WTC11 (cell line): ENCODE data around the gene PPP1R15B. TPM values are rescaled to one million over a fixed set of nuclear protein-coding genes. Genes with fewer than 3 reads are reported as not detected.

ENCODE experiments used
- ATAC-seq: fragments of 200-7000 bp; cut with Tn5 transposase; 2 replicates; pipeline ENCODE4 v1.10.0; 2021; ENCODE audit warnings: mild to moderate bottlenecking, moderate library complexity
- CTCF ChIA-PET: fragments of 300-600 bp; sonication (Branson Sonifier 250); formaldehyde crosslinking; loops from one replicate; lab custom pipeline; 2021; ENCODE audit warnings: antibody characterized with exemption; lab: Charles Lee
- POLR2A ChIA-PET: fragments of 350-600 bp; sonication (Branson Sonifier 250); formaldehyde crosslinking; loops from one replicate; lab custom pipeline; 2021; ENCODE audit warnings: antibody characterized with exemption; lab: Charles Lee
- DNase-seq: peaks from one replicate; pipeline ENCODE4 v3.0.0; 2021; ENCODE audit warnings: low spot score
- H3K27ac Mint-ChIP-seq: 2 replicates; pipeline ENCODE4 v1.8.0; 2021; ENCODE audit warnings: mixed read lengths
- H3K27me3 Mint-ChIP-seq: 2 replicates; pipeline ENCODE4 v1.8.0; 2021; ENCODE audit warnings: low read depth, mild to moderate bottlenecking, moderate library complexity, mixed read lengths
- H3K36me3 Mint-ChIP-seq: 2 replicates; pipeline ENCODE4 v1.8.0; 2021; ENCODE audit warnings: mixed read lengths
- H3K4me1 Mint-ChIP-seq: 2 replicates; pipeline ENCODE4 v1.8.0; 2022; ENCODE audit warnings: mixed read lengths
- H3K4me3 Mint-ChIP-seq: 2 replicates; pipeline ENCODE4 v1.8.0; 2021; ENCODE audit warnings: mild to moderate bottlenecking, moderate library complexity, mixed read lengths
- H3K9me3 Mint-ChIP-seq: 2 replicates; pipeline ENCODE4 v1.8.0; 2021; ENCODE audit warnings: mixed read lengths
- ESRRA ChIP-seq: sonication (generic); formaldehyde crosslinking; IDR thresholded peaks from 2 replicates; pipeline ENCODE4 v1.8.1; 2022; ENCODE audit warnings: mild to moderate bottlenecking, missing genetic modification reagents, borderline replicate concordance
- FOXJ3 ChIP-seq: sonication (generic); formaldehyde crosslinking; IDR thresholded peaks from 2 replicates; pipeline ENCODE4 v1.9.0; 2021; ENCODE audit warnings: missing genetic modification reagents, mild to moderate bottlenecking, borderline replicate concordance
- GRHL2 ChIP-seq: fragments of 250-450 bp; sonication (Bioruptor Pico); IDR thresholded peaks from 2 replicates; pipeline ENCODE4 v1.8.0; 2022; ENCODE audit warnings: mild to moderate bottlenecking, moderate library complexity; ENCODE audit not compliant: insufficient replicate concordance, severe bottlenecking
- GTF2I ChIP-seq: fragments of 250-450 bp; sonication (Bioruptor Pico); conservative IDR thresholded peaks from 2 replicates; pipeline ENCODE4 v1.4.0; 2021; ENCODE audit warnings: mild to moderate bottlenecking
- NFATC4 ChIP-seq: fragments of 250-450 bp; sonication (Bioruptor Pico); IDR thresholded peaks from 2 replicates; pipeline ENCODE4 v1.9.0; 2021; ENCODE audit warnings: mild to moderate bottlenecking
- TCF7 ChIP-seq: sonication (generic); formaldehyde crosslinking; IDR thresholded peaks from 2 replicates; pipeline ENCODE4 v1.8.0; 2022; ENCODE audit warnings: mild to moderate bottlenecking, low read depth, missing genetic modification reagents, moderate library complexity
- TEAD1 ChIP-seq: sonication (generic); formaldehyde crosslinking; IDR thresholded peaks from 2 replicates; pipeline ENCODE4 v1.8.0; 2022; ENCODE audit warnings: mild to moderate bottlenecking, missing genetic modification reagents
- ZNF263 ChIP-seq: sonication (generic); formaldehyde crosslinking; IDR thresholded peaks from 2 replicates; pipeline ENCODE4 v1.8.1; 2022; ENCODE audit warnings: low read depth, mild to moderate bottlenecking, moderate library complexity, missing genetic modification reagents
- total RNA-seq: library from RNA; stranded (reverse); gene quantifications from 3 replicates; pipeline ENCODE4 v1.2.3, GENCODE V29; 2021
- TF ChIP-seq, protein P1 (sequence below): sonication (generic); formaldehyde crosslinking; IDR thresholded peaks from 2 replicates; pipeline ENCODE4 v1.8.1; 2023; ENCODE audit warnings: mild to moderate bottlenecking, moderate library complexity, missing genetic modification reagents
- TF ChIP-seq, protein P2 (sequence below): sonication (generic); formaldehyde crosslinking; IDR thresholded peaks from 2 replicates; pipeline ENCODE4 v1.8.1; 2022; ENCODE audit warnings: mild to moderate bottlenecking, moderate library complexity, missing genetic modification reagents
- TF ChIP-seq, protein P3 (sequence below): sonication (generic); formaldehyde crosslinking; IDR thresholded peaks from 2 replicates; pipeline ENCODE4 v1.8.0; 2023; ENCODE audit warnings: missing genetic modification reagents
- TF ChIP-seq, protein P4 (sequence below): sonication (generic); formaldehyde crosslinking; IDR thresholded peaks from 2 replicates; pipeline ENCODE4 v1.8.0; 2022; ENCODE audit warnings: mild to moderate bottlenecking, missing genetic modification reagents
- TF ChIP-seq, protein P5 (sequence below): fragments of 250-450 bp; sonication (Bioruptor Pico); IDR thresholded peaks from 2 replicates; pipeline ENCODE4 v2.1.2; 2022; ENCODE audit warnings: mild to moderate bottlenecking, moderate library complexity
- TF ChIP-seq, protein P6 (sequence below): sonication (generic); formaldehyde crosslinking; IDR thresholded peaks from 2 replicates; pipeline ENCODE4 v1.8.1; 2023; ENCODE audit warnings: mild to moderate bottlenecking, missing genetic modification reagents, moderate library complexity
- TF ChIP-seq, protein P7 (sequence below): sonication (generic); formaldehyde crosslinking; IDR thresholded peaks from 2 replicates; pipeline ENCODE4 v1.8.0; 2023; ENCODE audit warnings: mild to moderate bottlenecking, missing genetic modification reagents

The PPP1R15B gene
- total RNA-seq, 1 experiment from 2014 or later: 47.7 TPM

DNA sequence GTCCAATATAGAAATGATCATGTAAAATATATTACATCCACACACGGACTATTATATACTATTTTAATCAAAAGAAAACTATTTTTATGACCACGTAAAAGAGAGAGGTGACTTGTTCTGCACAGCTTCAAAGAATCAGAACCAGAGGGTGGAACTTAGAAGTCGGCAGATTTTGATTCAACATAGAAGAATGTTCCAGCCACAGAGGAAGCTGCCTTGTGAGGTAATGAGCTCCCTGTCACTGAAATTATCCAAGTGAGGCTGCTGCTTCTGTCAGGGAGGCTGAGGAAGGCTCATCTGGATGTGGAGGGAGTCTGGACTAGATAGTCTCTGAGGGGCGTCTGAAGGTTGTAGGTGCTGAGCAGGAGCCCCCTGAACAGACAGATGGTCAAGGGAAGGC lies 54.6 kb downstream of the PPP1R15B start (continued):
- TF ChIP-seq, protein P1, sequence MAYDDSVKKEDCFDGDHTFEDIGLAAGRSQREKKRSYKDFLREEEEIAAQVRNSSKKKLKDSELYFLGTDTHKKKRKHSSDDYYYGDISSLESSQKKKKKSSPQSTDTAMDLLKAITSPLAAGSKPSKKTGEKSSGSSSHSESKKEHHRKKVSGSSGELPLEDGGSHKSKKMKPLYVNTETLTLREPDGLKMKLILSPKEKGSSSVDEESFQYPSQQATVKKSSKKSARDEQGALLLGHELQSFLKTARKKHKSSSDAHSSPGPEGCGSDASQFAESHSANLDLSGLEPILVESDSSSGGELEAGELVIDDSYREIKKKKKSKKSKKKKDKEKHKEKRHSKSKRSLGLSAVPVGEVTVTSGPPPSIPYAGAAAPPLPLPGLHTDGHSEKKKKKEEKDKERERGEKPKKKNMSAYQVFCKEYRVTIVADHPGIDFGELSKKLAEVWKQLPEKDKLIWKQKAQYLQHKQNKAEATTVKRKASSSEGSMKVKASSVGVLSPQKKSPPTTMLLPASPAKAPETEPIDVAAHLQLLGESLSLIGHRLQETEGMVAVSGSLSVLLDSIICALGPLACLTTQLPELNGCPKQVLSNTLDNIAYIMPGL (CRISPR knock-in tag): no peak
- TF ChIP-seq ZNF263 (CRISPR knock-in tag) (no peak), GRHL2 (CRISPR knock-in tag) (no peak), NFATC4 (CRISPR knock-in tag) (no peak), GTF2I (CRISPR knock-in tag) (no peak)
- TF ChIP-seq, protein P2, sequence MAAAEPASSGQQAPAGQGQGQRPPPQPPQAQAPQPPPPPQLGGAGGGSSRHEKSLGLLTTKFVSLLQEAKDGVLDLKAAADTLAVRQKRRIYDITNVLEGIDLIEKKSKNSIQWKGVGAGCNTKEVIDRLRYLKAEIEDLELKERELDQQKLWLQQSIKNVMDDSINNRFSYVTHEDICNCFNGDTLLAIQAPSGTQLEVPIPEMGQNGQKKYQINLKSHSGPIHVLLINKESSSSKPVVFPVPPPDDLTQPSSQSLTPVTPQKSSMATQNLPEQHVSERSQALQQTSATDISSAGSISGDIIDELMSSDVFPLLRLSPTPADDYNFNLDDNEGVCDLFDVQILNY: no peak
- TF ChIP-seq, protein P3, sequence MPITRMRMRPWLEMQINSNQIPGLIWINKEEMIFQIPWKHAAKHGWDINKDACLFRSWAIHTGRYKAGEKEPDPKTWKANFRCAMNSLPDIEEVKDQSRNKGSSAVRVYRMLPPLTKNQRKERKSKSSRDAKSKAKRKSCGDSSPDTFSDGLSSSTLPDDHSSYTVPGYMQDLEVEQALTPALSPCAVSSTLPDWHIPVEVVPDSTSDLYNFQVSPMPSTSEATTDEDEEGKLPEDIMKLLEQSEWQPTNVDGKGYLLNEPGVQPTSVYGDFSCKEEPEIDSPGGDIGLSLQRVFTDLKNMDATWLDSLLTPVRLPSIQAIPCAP (CRISPR knock-in tag): no peak
- TF ChIP-seq, protein P4, sequence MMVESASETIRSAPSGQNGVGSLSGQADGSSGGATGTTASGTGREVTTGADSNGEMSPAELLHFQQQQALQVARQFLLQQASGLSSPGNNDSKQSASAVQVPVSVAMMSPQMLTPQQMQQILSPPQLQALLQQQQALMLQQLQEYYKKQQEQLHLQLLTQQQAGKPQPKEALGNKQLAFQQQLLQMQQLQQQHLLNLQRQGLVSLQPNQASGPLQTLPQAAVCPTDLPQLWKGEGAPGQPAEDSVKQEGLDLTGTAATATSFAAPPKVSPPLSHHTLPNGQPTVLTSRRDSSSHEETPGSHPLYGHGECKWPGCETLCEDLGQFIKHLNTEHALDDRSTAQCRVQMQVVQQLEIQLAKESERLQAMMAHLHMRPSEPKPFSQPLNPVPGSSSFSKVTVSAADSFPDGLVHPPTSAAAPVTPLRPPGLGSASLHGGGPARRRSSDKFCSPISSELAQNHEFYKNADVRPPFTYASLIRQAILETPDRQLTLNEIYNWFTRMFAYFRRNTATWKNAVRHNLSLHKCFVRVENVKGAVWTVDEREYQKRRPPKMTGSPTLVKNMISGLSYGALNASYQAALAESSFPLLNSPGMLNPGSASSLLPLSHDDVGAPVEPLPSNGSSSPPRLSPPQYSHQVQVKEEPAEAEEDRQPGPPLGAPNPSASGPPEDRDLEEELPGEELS: no peak
- TF ChIP-seq, protein P5, sequence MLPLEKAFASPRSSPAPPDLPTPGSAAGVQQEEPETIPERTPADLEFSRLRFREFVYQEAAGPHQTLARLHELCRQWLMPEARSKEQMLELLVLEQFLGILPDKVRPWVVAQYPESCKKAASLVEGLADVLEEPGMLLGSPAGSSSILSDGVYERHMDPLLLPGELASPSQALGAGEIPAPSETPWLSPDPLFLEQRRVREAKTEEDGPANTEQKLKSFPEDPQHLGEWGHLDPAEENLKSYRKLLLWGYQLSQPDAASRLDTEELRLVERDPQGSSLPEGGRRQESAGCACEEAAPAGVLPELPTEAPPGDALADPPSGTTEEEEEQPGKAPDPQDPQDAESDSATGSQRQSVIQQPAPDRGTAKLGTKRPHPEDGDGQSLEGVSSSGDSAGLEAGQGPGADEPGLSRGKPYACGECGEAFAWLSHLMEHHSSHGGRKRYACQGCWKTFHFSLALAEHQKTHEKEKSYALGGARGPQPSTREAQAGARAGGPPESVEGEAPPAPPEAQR (CRISPR knock-in tag): no peak
- TF ChIP-seq, protein P6, sequence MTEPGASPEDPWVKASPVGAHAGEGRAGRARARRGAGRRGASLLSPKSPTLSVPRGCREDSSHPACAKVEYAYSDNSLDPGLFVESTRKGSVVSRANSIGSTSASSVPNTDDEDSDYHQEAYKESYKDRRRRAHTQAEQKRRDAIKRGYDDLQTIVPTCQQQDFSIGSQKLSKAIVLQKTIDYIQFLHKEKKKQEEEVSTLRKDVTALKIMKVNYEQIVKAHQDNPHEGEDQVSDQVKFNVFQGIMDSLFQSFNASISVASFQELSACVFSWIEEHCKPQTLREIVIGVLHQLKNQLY (CRISPR knock-in tag): no peak
- TF ChIP-seq, all 79 proteins: peak for 0

DNA sequence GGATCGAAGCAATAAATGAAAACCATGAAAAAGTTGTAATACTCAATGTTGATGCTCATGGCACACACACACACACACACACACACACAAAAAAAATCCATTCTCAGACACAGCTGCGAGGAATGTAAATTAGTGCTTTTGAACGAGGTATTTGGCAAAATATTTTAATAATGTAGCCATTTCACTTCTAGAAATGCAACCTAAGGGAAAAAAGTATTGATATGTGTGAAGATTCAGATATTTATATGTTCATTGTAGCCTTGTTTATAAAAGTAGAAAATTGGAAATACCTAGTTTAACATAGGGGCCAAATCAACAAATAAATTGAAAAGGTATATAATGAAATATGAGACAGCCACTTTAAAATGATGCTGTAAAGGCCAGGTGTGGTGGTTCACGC lies 55.7 kb downstream of the PPP1R15B start:
- CTCF ChIA-PET: interaction anchor here (1.3 kb wide), 1 partner anchor 97 kb away, joined by 4 read pairs; no protein-coding TSS in a partner anchor
- no peaks in the 10 kb centered on the region for H3K36me3 Mint-ChIP-seq
- peaks cover 38% of the 10 kb centered on the region for H3K4me1 Mint-ChIP-seq
- no peak overlapping the region for H3K4me3 Mint-ChIP-seq
- DNase-seq (no peak), ATAC-seq (no peak)
- no peaks in the 10 kb centered on the region for H3K9me3 Mint-ChIP-seq
- no peaks in the 10 kb centered on the region; the same call in 1 of the 2 replicates for H3K27me3 Mint-ChIP-seq
- TF ChIP-seq, protein P7, sequence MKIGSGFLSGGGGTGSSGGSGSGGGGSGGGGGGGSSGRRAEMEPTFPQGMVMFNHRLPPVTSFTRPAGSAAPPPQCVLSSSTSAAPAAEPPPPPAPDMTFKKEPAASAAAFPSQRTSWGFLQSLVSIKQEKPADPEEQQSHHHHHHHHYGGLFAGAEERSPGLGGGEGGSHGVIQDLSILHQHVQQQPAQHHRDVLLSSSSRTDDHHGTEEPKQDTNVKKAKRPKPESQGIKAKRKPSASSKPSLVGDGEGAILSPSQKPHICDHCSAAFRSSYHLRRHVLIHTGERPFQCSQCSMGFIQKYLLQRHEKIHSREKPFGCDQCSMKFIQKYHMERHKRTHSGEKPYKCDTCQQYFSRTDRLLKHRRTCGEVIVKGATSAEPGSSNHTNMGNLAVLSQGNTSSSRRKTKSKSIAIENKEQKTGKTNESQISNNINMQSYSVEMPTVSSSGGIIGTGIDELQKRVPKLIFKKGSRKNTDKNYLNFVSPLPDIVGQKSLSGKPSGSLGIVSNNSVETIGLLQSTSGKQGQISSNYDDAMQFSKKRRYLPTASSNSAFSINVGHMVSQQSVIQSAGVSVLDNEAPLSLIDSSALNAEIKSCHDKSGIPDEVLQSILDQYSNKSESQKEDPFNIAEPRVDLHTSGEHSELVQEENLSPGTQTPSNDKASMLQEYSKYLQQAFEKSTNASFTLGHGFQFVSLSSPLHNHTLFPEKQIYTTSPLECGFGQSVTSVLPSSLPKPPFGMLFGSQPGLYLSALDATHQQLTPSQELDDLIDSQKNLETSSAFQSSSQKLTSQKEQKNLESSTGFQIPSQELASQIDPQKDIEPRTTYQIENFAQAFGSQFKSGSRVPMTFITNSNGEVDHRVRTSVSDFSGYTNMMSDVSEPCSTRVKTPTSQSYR (CRISPR knock-in tag): no peak
- TF ChIP-seq ESRRA (CRISPR knock-in tag): no peak
- no peak for TF ChIP-seq TEAD1 (CRISPR knock-in tag)
- TF ChIP-seq, protein P5 (CRISPR knock-in tag): no peak
- TF ChIP-seq, protein P1 (CRISPR knock-in tag): no peak
- TF ChIP-seq TCF7: no peak
- no peak for TF ChIP-seq FOXJ3 (CRISPR knock-in tag)
- TF ChIP-seq, all 79 proteins: peak for 0
- POLR2A ChIA-PET: no interaction called here
- H3K27ac Mint-ChIP-seq: no peak overlapping the region
